Measurements from ENCODE around the gene SLC2A5. TPM values are rescaled to one million over a fixed set of nuclear protein-coding genes. Genes with fewer than 3 reads are reported as not detected.

SLC2A5 gene
- total and polyA plus RNA-seq, 10 donors: 2.9 to 23.6 (median 6.9) TPM

- DNase-seq: peak; percentile 50
- no peaks in the 10 kb centered on the region for H3K9me3 ChIP-seq
- intact Hi-C loops (cut with DNase I; ENCODE audit: low total_unique reads): no loop called here
- peaks cover 13 to 53% (median 35%) of the 10 kb centered on the region in 6 donors for H3K4me1 ChIP-seq
- 59 to 72% (median 63%) methylated on average over 6 of the region's 6 CpGs for WGBS, 5 donors
- peaks cover 0 to 5% (median 0%) of the 10 kb centered on the region in 6 donors for H3K36me3 ChIP-seq
- H3K27me3 ChIP-seq (replicated peaks in 1 of 7): no peaks in the 10 kb centered on the region
- no peak overlapping the region for H3K4me3 ChIP-seq
- peak overlapping the region in 2 of 8 donors; percentile 7 to 18 for H3K27ac ChIP-seq
- TF ChIP-seq POLR2A (IDR thresholded peaks at IDR 0.05) (no peak), POLR2AphosphoS5 (IDR thresholded peaks at IDR 0.05) (no peak)
- TF ChIP-seq, protein P1, sequence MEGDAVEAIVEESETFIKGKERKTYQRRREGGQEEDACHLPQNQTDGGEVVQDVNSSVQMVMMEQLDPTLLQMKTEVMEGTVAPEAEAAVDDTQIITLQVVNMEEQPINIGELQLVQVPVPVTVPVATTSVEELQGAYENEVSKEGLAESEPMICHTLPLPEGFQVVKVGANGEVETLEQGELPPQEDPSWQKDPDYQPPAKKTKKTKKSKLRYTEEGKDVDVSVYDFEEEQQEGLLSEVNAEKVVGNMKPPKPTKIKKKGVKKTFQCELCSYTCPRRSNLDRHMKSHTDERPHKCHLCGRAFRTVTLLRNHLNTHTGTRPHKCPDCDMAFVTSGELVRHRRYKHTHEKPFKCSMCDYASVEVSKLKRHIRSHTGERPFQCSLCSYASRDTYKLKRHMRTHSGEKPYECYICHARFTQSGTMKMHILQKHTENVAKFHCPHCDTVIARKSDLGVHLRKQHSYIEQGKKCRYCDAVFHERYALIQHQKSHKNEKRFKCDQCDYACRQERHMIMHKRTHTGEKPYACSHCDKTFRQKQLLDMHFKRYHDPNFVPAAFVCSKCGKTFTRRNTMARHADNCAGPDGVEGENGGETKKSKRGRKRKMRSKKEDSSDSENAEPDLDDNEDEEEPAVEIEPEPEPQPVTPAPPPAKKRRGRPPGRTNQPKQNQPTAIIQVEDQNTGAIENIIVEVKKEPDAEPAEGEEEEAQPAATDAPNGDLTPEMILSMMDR (IDR thresholded peaks at IDR 0.05 in 8 of 11, conservative IDR thresholded peaks at IDR 0.05 in 3 of 11): no peak
These were observed 8.0 kb downstream of the SLC2A5 start for GRCh38 chr1:9061252-9061960.

GRCh38 chr1:9059891-9060744 lies 9.3 kb downstream of the SLC2A5 start:
- peaks cover 7 to 40% (median 27%) of the 10 kb centered on the region in 6 donors for H3K4me1 ChIP-seq
- no peaks in the 10 kb centered on the region for H3K27me3 ChIP-seq (replicated peaks in 1 of 7)
- no peaks in the 10 kb centered on the region for H3K9me3 ChIP-seq
- peaks cover 0 to 11% (median 0%) of the 10 kb centered on the region in 6 donors for H3K36me3 ChIP-seq
- DNase-seq: no peak
- no peak overlapping the region for H3K4me3 ChIP-seq
- H3K27ac ChIP-seq: no peak overlapping the region
- TF ChIP-seq, protein P1 (IDR thresholded peaks at IDR 0.05 in 8 of 11, conservative IDR thresholded peaks at IDR 0.05 in 3 of 11): no peak
- TF ChIP-seq POLR2A (IDR thresholded peaks at IDR 0.05): no peak
- no peak for TF ChIP-seq POLR2AphosphoS5 (IDR thresholded peaks at IDR 0.05)
- WGBS, 5 donors: 83 to 96% (median 92%) methylated on average over 4 of the region's 4 CpGs
- intact Hi-C loops (cut with DNase I; ENCODE audit: low total_unique reads): no loop called here

- intact Hi-C loops (cut with DNase I; ENCODE audit: low total_unique reads): no loop called here
- H3K27me3 ChIP-seq (replicated peaks in 1 of 7): no peaks in the 10 kb centered on the region
- no peak overlapping the region for H3K27ac ChIP-seq
- H3K4me3 ChIP-seq: no peak overlapping the region
- TF ChIP-seq POLR2AphosphoS5 (IDR thresholded peaks at IDR 0.05) (no peak), POLR2A (IDR thresholded peaks at IDR 0.05) (no peak)
- TF ChIP-seq, protein P1 (IDR thresholded peaks at IDR 0.05 in 8 of 11, conservative IDR thresholded peaks at IDR 0.05 in 3 of 11): no peak
- H3K9me3 ChIP-seq: no peaks in the 10 kb centered on the region
- peaks cover 0 to 11% (median 0%) of the 10 kb centered on the region in 6 donors for H3K36me3 ChIP-seq
- 56 to 68% (median 63%) methylated on average over 2 of the region's 2 CpGs for WGBS, 5 donors
- peaks cover 0 to 27% (median 15%) of the 10 kb centered on the region in 6 donors for H3K4me1 ChIP-seq
- peak; percentile 12 for DNase-seq
These were observed 11.0 kb downstream of the SLC2A5 start for GRCh38 chr1:9058465-9058864.

GRCh38 chr1:9057851-9058250 lies 11.6 kb downstream of the SLC2A5 start:
- Histone ChIP-seq H3K4me1 (peaks cover 0 to 21% (median 12%) of the 10 kb centered on the region in 6 donors), H3K27me3 (replicated peaks in 1 of 7) (no peaks in the 10 kb centered on the region), H3K4me3 (no peak overlapping the region), H3K9me3 (no peaks in the 10 kb centered on the region), H3K27ac (no peak overlapping the region), H3K36me3 (peaks cover 0 to 11% (median 0%) of the 10 kb centered on the region in 6 donors)
- TF ChIP-seq POLR2AphosphoS5 (IDR thresholded peaks at IDR 0.05): no peak
- no peak for TF ChIP-seq POLR2A (IDR thresholded peaks at IDR 0.05)
- TF ChIP-seq, protein P1 (IDR thresholded peaks at IDR 0.05 in 8 of 11, conservative IDR thresholded peaks at IDR 0.05 in 3 of 11): no peak
- DNase-seq: peak; percentile 59
- 83 to 89% (median 87%) methylated on average over 10 of the region's 10 CpGs for WGBS, 5 donors
- intact Hi-C loops (cut with DNase I; ENCODE audit: low total_unique reads): no loop called here

Data from spleen (tissue), 11 donors.